HEK293T (cell line): ENCODE measurements around the gene FAM200B.

Source experiments
- CTBP1 ChIP-seq: fragments of 450-650 bp; IDR thresholded peaks from 2 replicates; pipeline ENCODE4 v1.6.1; 2016; ENCODE audit warnings: borderline replicate concordance
- FOXA1 ChIP-seq: fragments of 450-650 bp; IDR thresholded peaks from 2 replicates; pipeline ENCODE4 v1.6.1; 2016; ENCODE audit warnings: mild to moderate bottlenecking
- SP1 ChIP-seq: fragments of 450-650 bp; IDR thresholded peaks from 2 replicates; pipeline ENCODE4 v1.6.1; 2017
- SUZ12 ChIP-seq: fragments of 450-650 bp; IDR thresholded peaks from 2 replicates; pipeline ENCODE4 v1.6.1; 2016; ENCODE audit warnings: mild to moderate bottlenecking

DNA sequence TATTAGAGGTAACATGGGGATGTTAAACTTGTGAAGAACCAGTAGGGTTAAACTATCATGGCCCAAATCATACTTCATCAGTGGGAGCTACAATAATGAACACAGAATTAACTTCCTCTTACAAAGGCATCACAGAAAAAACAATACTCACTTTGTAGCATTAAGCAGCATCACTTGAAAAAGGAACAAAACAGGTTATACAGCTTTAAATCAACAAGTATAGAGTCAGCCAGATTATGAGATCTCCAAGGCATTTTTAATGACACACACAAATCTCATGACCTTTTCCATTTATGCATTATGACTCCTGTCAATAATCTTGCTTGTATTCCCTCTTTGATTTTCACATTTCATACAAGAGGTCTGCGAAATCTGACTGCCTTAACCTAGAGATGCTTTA, 44.8 kb upstream of the FAM200B start:
- TF ChIP-seq SP1, result no peak
- TF ChIP-seq CTBP1, result no peak
- TF ChIP-seq SUZ12, result no peak
- TF ChIP-seq FOXA1, result no peak
